GM23248 (cell line): ENCODE measurements around the gene SERPINB2. TPM values are rescaled to one million over a fixed set of nuclear protein-coding genes. Genes with fewer than 3 reads are reported as not detected.
A peak's percentile ranks its signal among the peaks of the same experiment; 100 is the strongest.

ENCODE experiments used
- DNase-seq: peaks from one replicate; pipeline ENCODE4 v3.0.0-alpha.2; 2015
- H2AFZ ChIP-seq: fragments of 200-600 bp; sonication (generic); 2 replicates; pipeline ENCODE4 v1.6.1; 2016; ENCODE audit warnings: antibody characterized with exemption
- H3F3A ChIP-seq: fragments of 200-600 bp; sonication (generic); 2 replicates; pipeline ENCODE4 v1.6.1; 2016; ENCODE audit warnings: mild to moderate bottlenecking, antibody characterized with exemption, mixed run types; ENCODE audit not compliant: insufficient read depth
- H3K27ac ChIP-seq: fragments of 200-600 bp; sonication (generic); 2 replicates; pipeline ENCODE4 v1.5.1; 2016; ENCODE audit warnings: mild to moderate bottlenecking
- H3K27me3 ChIP-seq: fragments of 200-600 bp; sonication (generic); replicated peaks from 2 replicates; pipeline ENCODE4 v1.6.1; 2016; ENCODE audit warnings: mild to moderate bottlenecking; ENCODE audit not compliant: insufficient read depth
- H3K36me3 ChIP-seq: fragments of 200-600 bp; sonication (generic); 2 replicates; pipeline ENCODE4 v1.6.1; 2016; ENCODE audit warnings: low read depth, mild to moderate bottlenecking
- H3K4me1 ChIP-seq: fragments of 200-600 bp; sonication (generic); 2 replicates; pipeline ENCODE4 v1.6.1; 2016; ENCODE audit warnings: mild to moderate bottlenecking; ENCODE audit not compliant: insufficient read depth
- H3K4me2 ChIP-seq: fragments of 200-600 bp; sonication (generic); one replicate; pipeline ENCODE4 v1.6.1; 2016; ENCODE audit warnings: mild to moderate bottlenecking; ENCODE audit not compliant: unreplicated experiment
- H3K4me3 ChIP-seq: fragments of 200-600 bp; sonication (generic); 2 replicates; pipeline ENCODE4 v1.5.1; 2016; ENCODE audit warnings: mild to moderate bottlenecking
- H3K79me2 ChIP-seq: fragments of 200-600 bp; sonication (generic); 2 replicates; pipeline ENCODE4 v1.6.1; 2016; ENCODE audit warnings: mild to moderate bottlenecking; ENCODE audit not compliant: insufficient read depth
- H3K9ac ChIP-seq: fragments of 200-600 bp; sonication (generic); 2 replicates; pipeline ENCODE4 v1.6.1; 2016; ENCODE audit warnings: mild to moderate bottlenecking
- H3K9me2 ChIP-seq: fragments of 200-600 bp; sonication (generic); 2 replicates; pipeline ENCODE4 v1.6.1; 2016; ENCODE audit warnings: mixed run types, mild to moderate bottlenecking, moderate library complexity; ENCODE audit not compliant: insufficient read depth
- H3K9me3 ChIP-seq: fragments of 200-600 bp; sonication (generic); one replicate; pipeline ENCODE4 v1.6.1; 2017; ENCODE audit warnings: low read depth
- H4K20me1 ChIP-seq: fragments of 200-600 bp; sonication (generic); 2 replicates; pipeline ENCODE4 v1.6.0; 2016; ENCODE audit not compliant: insufficient read depth
- EZH2 ChIP-seq: fragments of 200-600 bp; sonication (generic); IDR thresholded peaks from 2 replicates; pipeline ENCODE4 v1.6.1; 2018; ENCODE audit warnings: antibody characterized with exemption, mild to moderate bottlenecking; ENCODE audit not compliant: insufficient read depth, poor library complexity, severe bottlenecking
- EZH2phosphoT487 ChIP-seq: fragments of 200-600 bp; sonication (generic); IDR thresholded peaks from 2 replicates; pipeline ENCODE4 v1.6.1; 2018; ENCODE audit warnings: antibody characterized with exemption, moderate library complexity, mild to moderate bottlenecking, low read depth; ENCODE audit not compliant: insufficient read depth
- WGBS, 2 experiments: methylation state at CpG; one replicate each; pipeline ENCODE4 v1.1.6; 2015 to 2017; ENCODE audit warnings: low lambda C conversion rate in 2 of 2, low coverage in 1 of 2; ENCODE audit errors: missing lambda C conversion rate in 2 of 2; 5-methylcytosine and 5-hydroxymethylcytosine counted together
- in situ Hi-C: fragments of 300-500 bp; cut with MboI; formaldehyde crosslinking; loops from 2 replicates; pipeline ENCODE4 v1.15.0; 2020
- polyA plus RNA-seq: library from polyadenylated mRNA; unstranded; fragments of >200 nt; fragmentation: Nextera tagmentation; extraction: Ambion mirVana; gene quantifications from 2 replicates; pipeline ENCODE4 v1.2.1, GENCODE V29; 2016
- total RNA-seq: library from RNA; depleted of rRNA; stranded (reverse); fragments of >200 nt; shearing (Covaris generic); gene quantifications from 2 replicates; pipeline ENCODE4 v1.2.3, GENCODE V29; 2014

The SERPINB2 gene
- total and polyA plus RNA-seq, 2 experiments from 2014 or later, result 6.1 to 10.7 TPM

GRCh38 chr18:63908858-63909257 lies 21.4 kb downstream of the SERPINB2 start:
- TF ChIP-seq EZH2, result no peak
- Histone ChIP-seq H3K79me2 (no peaks in the 10 kb centered on the region), H3K27me3 (0 out of 2 replicates have a peak, but pooled peaks cover 5% of the 10 kb centered on the region), H3K4me1 (no peaks in the 10 kb centered on the region), H3K36me3 (no peaks in the 10 kb centered on the region), H4K20me1 (no peaks in the 10 kb centered on the region), H3K9me2 (no peaks in the 10 kb centered on the region), H3K9ac (no peak overlapping the region), H3F3A (no peaks in the 10 kb centered on the region), H3K9me3 (no peaks in the 10 kb centered on the region), H3K4me3 (no peak overlapping the region), H3K4me2 (no peak overlapping the region), H2AFZ (no peak overlapping the region), H3K27ac (no peak overlapping the region)
- 83 to 91% methylated on average over 1 of the region's 1 CpG for WGBS, 2 experiments
- DNase-seq, result no peak
- in situ Hi-C loops, result no loop called here

GRCh38 chr18:63909870-63910269 lies 22.4 kb downstream of the SERPINB2 start:
- H3K9me2 ChIP-seq, result no peaks in the 10 kb centered on the region
- 57 to 59% methylated on average over 2 of the region's 2 CpGs for WGBS, 2 experiments

GRCh38 chr18:63917817-63918216 lies 30.3 kb downstream of the SERPINB2 start:
- DNase-seq, result no peak
- Histone ChIP-seq H3K4me2 (no peak overlapping the region), H3K9me2 (0 out of 2 replicates have a peak, but pooled peaks cover 3% of the 10 kb centered on the region), H3K36me3 (no peaks in the 10 kb centered on the region), H2AFZ (no peak overlapping the region), H4K20me1 (no peaks in the 10 kb centered on the region), H3K4me3 (no peak overlapping the region), H3K79me2 (no peaks in the 10 kb centered on the region), H3K27me3 (0 out of 2 replicates have a peak, but pooled peaks cover 5% of the 10 kb centered on the region), H3K4me1 (no peaks in the 10 kb centered on the region), H3F3A (no peaks in the 10 kb centered on the region), H3K9ac (no peak overlapping the region), H3K27ac (no peak overlapping the region), H3K9me3 (no peaks in the 10 kb centered on the region)
- TF ChIP-seq EZH2, result no peak
- no peak for TF ChIP-seq EZH2phosphoT487
- WGBS, 2 experiments, result 78 to 82% methylated on average over 5 of the region's 5 CpGs
- in situ Hi-C loops, result no loop called here

More at GRCh38 chr18:63909870-63910269, 22.4 kb downstream of the SERPINB2 start:
- H3K4me3 ChIP-seq, result no peak overlapping the region
- H3K9ac ChIP-seq, result no peak overlapping the region
- H2AFZ ChIP-seq, result no peak overlapping the region
- no peaks in the 10 kb centered on the region for H3K4me1 ChIP-seq
- TF ChIP-seq EZH2 (no peak), EZH2phosphoT487 (no peak)
- H4K20me1 ChIP-seq, result no peaks in the 10 kb centered on the region
- H3K79me2 ChIP-seq, result no peaks in the 10 kb centered on the region
- H3K4me2 ChIP-seq, result no peak overlapping the region
- DNase-seq, result no peak
- H3K27ac ChIP-seq, result no peak overlapping the region
- 0 out of 2 replicates have a peak, but pooled peaks cover 5% of the 10 kb centered on the region for H3K27me3 ChIP-seq
- no peaks in the 10 kb centered on the region for H3K9me3 ChIP-seq
- no peaks in the 10 kb centered on the region for H3K36me3 ChIP-seq
- no peaks in the 10 kb centered on the region for H3F3A ChIP-seq
- in situ Hi-C loops, result no loop called here

GRCh38 chr18:63922049-63922448 lies 34.5 kb downstream of the SERPINB2 start:
- Histone ChIP-seq H3K4me3 (no peak overlapping the region), H3K27me3 (no peaks in the 10 kb centered on the region), H3K36me3 (no peaks in the 10 kb centered on the region), H3K9me3 (no peaks in the 10 kb centered on the region), H3K4me2 (no peak overlapping the region), H3K4me1 (peaks cover 15% of the 10 kb centered on the region), H3K9ac (no peak overlapping the region), H3K27ac (no peak overlapping the region), H3K79me2 (no peaks in the 10 kb centered on the region), H3K9me2 (0 out of 2 replicates have a peak, but pooled peaks cover 11% of the 10 kb centered on the region), H3F3A (no peaks in the 10 kb centered on the region), H4K20me1 (no peaks in the 10 kb centered on the region), H2AFZ (no peak overlapping the region)
- DNase-seq, result no peak
- in situ Hi-C loops, result no loop called here
- TF ChIP-seq EZH2phosphoT487 (no peak), EZH2 (no peak)
- WGBS, 2 experiments, result 93 to 94% methylated on average over 2 of the region's 2 CpGs

GRCh38 chr18:63924551-63924950 lies 37.0 kb downstream of the SERPINB2 start:
- 0 out of 2 replicates have a peak, but pooled peaks cover 7% of the 10 kb centered on the region for H3K9me2 ChIP-seq
- DNase-seq, result peak; percentile 67
- TF ChIP-seq EZH2phosphoT487 (no peak), EZH2 (no peak)
- H3K9ac ChIP-seq, result no peak overlapping the region
- no peaks in the 10 kb centered on the region for H4K20me1 ChIP-seq
- 0 to 6% methylated on average over 1 of the region's 1 CpG for WGBS, 2 experiments
- H3K9me3 ChIP-seq, result no peaks in the 10 kb centered on the region
- H3K27ac ChIP-seq, result peak overlapping the region; percentile 40
- H3K79me2 ChIP-seq, result no peaks in the 10 kb centered on the region
- H3K4me1 ChIP-seq, result peaks cover 15% of the 10 kb centered on the region
- 0 out of 2 replicates have a peak overlapping the region, but pooled peaks have one; percentile 9 for H3K4me3 ChIP-seq
- H2AFZ ChIP-seq, result peak overlapping the region; percentile 48
- H3K4me2 ChIP-seq, result peak overlapping the region; percentile 41
- in situ Hi-C loops, result no loop called here
- H3F3A ChIP-seq, result no peaks in the 10 kb centered on the region
- no peaks in the 10 kb centered on the region for H3K27me3 ChIP-seq
- no peaks in the 10 kb centered on the region for H3K36me3 ChIP-seq
